Natural killer cell (primary cell): ENCODE data around the gene ORC6. TPM values are rescaled to one million over a fixed set of nuclear protein-coding genes. Genes with fewer than 3 reads are reported as not detected.

Experiments
- ATAC-seq, 3 donors: fragments of 150-1000 bp in 2 of 3; fragments of 200-7000 bp in 1 of 3; cut with Tn5 transposase; 1 replicate in 1 of 3; 2 replicates in 2 of 3; pipeline ENCODE4 v1.10.0; 2021; ENCODE audit warnings: mild to moderate bottlenecking in 2 of 3, moderate library complexity in 2 of 3
- DNase-seq, 2 donors: peaks; one replicate each; pipeline versions ENCODE4 v3.0.0 to v3.0.0-alpha.2; 2013 to 2021; ENCODE audit warnings: mixed read lengths in 1 of 2
- H3K27ac ChIP-seq: one replicate; pipeline ENCODE4 v1.5.1; 2013; ENCODE audit warnings: mild to moderate bottlenecking, low read length
- H3K27me3 ChIP-seq: one replicate; pipeline ENCODE4 v1.6.1; 2013; ENCODE audit warnings: low read length; ENCODE audit not compliant: control insufficient read depth, insufficient read depth
- H3K36me3 ChIP-seq: one replicate; pipeline ENCODE4 v1.6.1; 2013; ENCODE audit warnings: low read length; ENCODE audit not compliant: control insufficient read depth, insufficient read depth
- H3K4me1 ChIP-seq: one replicate; pipeline ENCODE4 v1.6.1; 2013; ENCODE audit warnings: low read length; ENCODE audit not compliant: control insufficient read depth, insufficient read depth
- H3K4me3 ChIP-seq: one replicate; pipeline ENCODE4 v1.5.1; 2013; ENCODE audit warnings: low read length
- H3K9me3 ChIP-seq: one replicate; pipeline ENCODE4 v1.6.1; 2013; ENCODE audit warnings: low read length; ENCODE audit not compliant: control insufficient read depth, insufficient read depth
- H3K27ac Mint-ChIP-seq, 2 donors: one replicate each; pipeline ENCODE4 v1.8.0; 2022; ENCODE audit warnings: mild to moderate bottlenecking in 2 of 2, mixed read lengths in 2 of 2, moderate library complexity in 1 of 2
- H3K27me3 Mint-ChIP-seq, 2 donors: one replicate each; pipeline ENCODE4 v1.8.0; 2022; ENCODE audit warnings: low read depth in 2 of 2, mixed read lengths in 2 of 2
- H3K36me3 Mint-ChIP-seq: one replicate; pipeline ENCODE4 v1.8.0; 2022; ENCODE audit warnings: mixed read lengths
- H3K4me1 Mint-ChIP-seq, 2 donors: one replicate each; pipeline ENCODE4 v1.8.0; 2022; ENCODE audit warnings: mixed read lengths in 2 of 2
- H3K4me3 Mint-ChIP-seq: one replicate; pipeline ENCODE4 v1.8.0; 2022; ENCODE audit warnings: mild to moderate bottlenecking, moderate library complexity, mixed read lengths
- H3K9me3 Mint-ChIP-seq, 2 donors: one replicate each; pipeline ENCODE4 v1.8.0; 2022; ENCODE audit warnings: mixed read lengths in 2 of 2
- WGBS: methylation state at CpG from one replicate; pipeline ENCODE4 v1.1.7; 2013; ENCODE audit warnings: missing lambda C conversion rate; ENCODE audit not compliant: insufficient coverage; 5-methylcytosine and 5-hydroxymethylcytosine counted together
- intact Hi-C: fragments of 100-400 bp; cut with micrococcal nuclease; formaldehyde crosslinking; loops from one replicate; pipeline ENCODE4 v1.14.2; 2022
- total RNA-seq, 4 donors: library from RNA; stranded (reverse); fragments of 120-200 nt in 1 of 4; gene quantifications; one replicate each; pipeline versions ENCODE4 v1.2.3 to v1.2.4, GENCODE V29; 2013 to 2022
- TF ChIP-seq, protein P1 (sequence below): fragments of 200-600 bp; IDR thresholded peaks from one replicate; pipeline ENCODE4 v1.8.0; 2022; ENCODE audit warnings: antibody characterized with exemption

The ORC6 gene
- total RNA-seq, 3 donors from 2014 or later (not counting 1 experiment from before 2014, with no cell fraction given): 2.9 to 11.4 (median 5.9) TPM

DNA sequence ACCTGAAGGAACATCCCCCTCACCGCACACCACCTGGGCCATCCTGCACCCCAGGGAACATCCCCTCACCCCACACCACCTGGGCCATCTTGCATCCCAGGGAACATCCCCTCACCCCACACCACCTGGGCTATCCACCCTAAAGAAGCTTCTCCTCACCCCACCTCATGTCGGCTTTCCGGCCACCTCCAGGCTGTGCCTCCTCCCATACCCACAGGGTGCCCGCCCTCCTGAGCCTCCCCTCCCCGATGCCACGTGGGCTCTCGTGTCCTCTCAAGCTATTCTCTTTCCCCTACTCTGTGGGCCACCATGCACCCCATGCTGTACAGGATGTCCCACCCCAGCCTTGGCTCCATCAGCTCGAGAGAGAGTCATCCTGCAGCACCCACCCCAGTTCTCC, 40.7 kb downstream of the ORC6 start:
- Histone ChIP-seq H3K36me3 (no peaks in the 10 kb centered on the region), H3K27me3 (no peaks in the 10 kb centered on the region), H3K27ac (no peak overlapping the region), H3K4me1 (no peaks in the 10 kb centered on the region), H3K4me3 (no peak overlapping the region), H3K9me3 (no peaks in the 10 kb centered on the region)
- 89% methylated on average over 8 of the region's 8 CpGs for WGBS
- H3K36me3 Mint-ChIP-seq: no peaks in the 10 kb centered on the region
- TF ChIP-seq, protein P1, sequence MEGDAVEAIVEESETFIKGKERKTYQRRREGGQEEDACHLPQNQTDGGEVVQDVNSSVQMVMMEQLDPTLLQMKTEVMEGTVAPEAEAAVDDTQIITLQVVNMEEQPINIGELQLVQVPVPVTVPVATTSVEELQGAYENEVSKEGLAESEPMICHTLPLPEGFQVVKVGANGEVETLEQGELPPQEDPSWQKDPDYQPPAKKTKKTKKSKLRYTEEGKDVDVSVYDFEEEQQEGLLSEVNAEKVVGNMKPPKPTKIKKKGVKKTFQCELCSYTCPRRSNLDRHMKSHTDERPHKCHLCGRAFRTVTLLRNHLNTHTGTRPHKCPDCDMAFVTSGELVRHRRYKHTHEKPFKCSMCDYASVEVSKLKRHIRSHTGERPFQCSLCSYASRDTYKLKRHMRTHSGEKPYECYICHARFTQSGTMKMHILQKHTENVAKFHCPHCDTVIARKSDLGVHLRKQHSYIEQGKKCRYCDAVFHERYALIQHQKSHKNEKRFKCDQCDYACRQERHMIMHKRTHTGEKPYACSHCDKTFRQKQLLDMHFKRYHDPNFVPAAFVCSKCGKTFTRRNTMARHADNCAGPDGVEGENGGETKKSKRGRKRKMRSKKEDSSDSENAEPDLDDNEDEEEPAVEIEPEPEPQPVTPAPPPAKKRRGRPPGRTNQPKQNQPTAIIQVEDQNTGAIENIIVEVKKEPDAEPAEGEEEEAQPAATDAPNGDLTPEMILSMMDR: no peak
- DNase-seq: no peak
- H3K4me3 Mint-ChIP-seq: no peak overlapping the region
- intact Hi-C loops: no loop called here
- no peaks in the 10 kb centered on the region for H3K9me3 Mint-ChIP-seq
- H3K27me3 Mint-ChIP-seq: no peaks in the 10 kb centered on the region
- ATAC-seq: no peak
- no peak overlapping the region for H3K27ac Mint-ChIP-seq
- H3K4me1 Mint-ChIP-seq: no peaks in the 10 kb centered on the region

DNA sequence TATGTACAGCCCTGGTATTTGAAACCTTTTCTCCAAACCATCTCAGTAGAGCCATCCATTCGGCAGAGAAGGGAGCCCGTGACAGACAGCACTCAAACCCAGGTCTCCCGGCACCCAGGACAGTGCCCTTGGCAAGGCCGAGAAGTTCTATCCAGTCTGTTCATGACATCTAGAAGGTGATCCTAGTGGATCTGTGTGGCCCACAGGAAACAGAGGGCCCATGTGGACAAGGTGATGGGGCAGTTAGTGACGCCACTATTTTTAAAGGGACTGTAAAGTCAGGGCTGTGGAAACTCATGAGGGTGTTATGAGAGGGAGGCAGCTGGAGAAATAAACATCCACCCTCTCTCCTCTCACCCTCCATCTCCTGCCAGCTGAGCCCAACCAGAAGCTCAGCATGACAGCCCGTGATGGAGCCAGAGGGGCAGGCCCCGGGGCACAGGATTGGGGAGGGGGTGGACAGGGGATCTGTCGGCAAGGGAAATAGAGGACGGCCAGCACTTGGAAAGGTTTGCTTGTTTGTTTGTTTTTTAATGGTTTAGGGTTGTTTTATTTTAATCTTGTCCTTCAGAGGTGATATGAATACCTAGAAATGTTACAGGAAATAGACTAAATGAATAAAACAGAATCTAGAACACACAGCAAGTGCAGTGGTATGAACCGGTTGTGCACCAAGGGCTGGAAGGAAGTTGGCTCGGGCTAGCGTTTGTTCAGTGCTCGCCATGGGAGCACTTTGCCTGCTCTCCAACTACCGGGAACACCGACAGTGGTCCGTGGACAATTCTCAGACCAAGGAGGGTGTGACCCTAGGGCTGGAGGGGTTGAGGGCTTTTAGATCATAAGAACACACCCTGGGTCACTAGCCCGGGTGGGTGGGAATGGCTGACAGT, 41.6 kb downstream of the ORC6 start:
- no peaks in the 10 kb centered on the region for H3K27me3 ChIP-seq
- TF ChIP-seq, protein P1: no peak
- Mint-ChIP-seq H3K4me3 (no peak overlapping the region), H3K27ac (no peak overlapping the region), H3K36me3 (no peaks in the 10 kb centered on the region), H3K27me3 (no peaks in the 10 kb centered on the region), H3K4me1 (no peaks in the 10 kb centered on the region), H3K9me3 (no peaks in the 10 kb centered on the region)
- H3K9me3 ChIP-seq: no peaks in the 10 kb centered on the region
- H3K27ac ChIP-seq: no peak overlapping the region
- H3K4me3 ChIP-seq: no peak overlapping the region
- ATAC-seq: no peak
- WGBS: 89% methylated on average over 16 of the region's 17 CpGs
- H3K36me3 ChIP-seq: no peaks in the 10 kb centered on the region
- H3K4me1 ChIP-seq: no peaks in the 10 kb centered on the region
- no peak for DNase-seq
- intact Hi-C loops: no loop called here

DNA sequence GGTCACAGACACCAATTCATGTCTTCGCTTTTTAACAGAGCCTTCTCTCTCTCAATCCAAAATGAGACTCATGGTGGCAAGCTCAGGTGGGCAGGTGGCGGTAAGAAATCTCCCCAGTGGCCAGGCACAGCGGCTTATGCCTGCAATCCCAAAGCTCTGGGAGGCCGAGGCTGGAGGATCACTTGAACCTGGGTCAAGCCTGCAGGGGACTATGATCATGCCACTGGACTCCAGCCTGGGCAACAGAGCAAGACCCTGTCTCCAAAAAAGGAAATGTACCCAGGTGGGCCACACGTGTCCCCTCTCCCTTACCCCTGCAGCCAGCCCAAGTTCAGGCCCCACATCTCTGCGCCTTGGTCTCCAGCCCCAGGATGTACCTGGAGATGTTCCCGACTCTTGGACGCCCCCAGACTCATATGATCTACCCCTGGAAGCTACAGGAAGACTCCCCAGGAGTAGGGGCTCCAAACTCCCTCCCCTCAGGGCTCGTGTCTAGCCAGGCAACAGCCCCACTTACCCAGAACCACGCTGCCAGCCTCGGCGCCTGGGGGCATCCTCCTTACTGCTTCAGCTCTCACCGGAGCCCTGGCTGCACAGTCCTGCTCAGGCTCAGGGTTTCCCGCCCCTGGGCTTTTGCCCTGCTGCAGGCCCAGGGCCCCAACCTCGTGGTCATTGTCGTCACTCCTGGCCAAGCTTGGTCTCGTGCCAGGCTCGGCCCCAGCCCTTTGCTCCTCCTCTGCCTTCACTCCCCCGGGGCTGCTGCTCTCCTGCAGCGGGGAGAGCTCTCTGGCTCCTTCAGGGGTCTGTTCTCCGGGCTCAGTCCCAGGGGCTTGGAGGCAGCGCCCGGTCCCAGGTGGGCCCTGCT, 42.5 kb downstream of the ORC6 start:
- Mint-ChIP-seq H3K36me3 (no peaks in the 10 kb centered on the region), H3K9me3 (no peaks in the 10 kb centered on the region), H3K27ac (no peak overlapping the region), H3K4me3 (no peak overlapping the region), H3K27me3 (no peaks in the 10 kb centered on the region), H3K4me1 (no peaks in the 10 kb centered on the region)
- Histone ChIP-seq H3K27me3 (no peaks in the 10 kb centered on the region), H3K4me3 (no peak overlapping the region), H3K9me3 (no peaks in the 10 kb centered on the region), H3K4me1 (no peaks in the 10 kb centered on the region), H3K36me3 (no peaks in the 10 kb centered on the region), H3K27ac (no peak overlapping the region)
- no peak for DNase-seq
- TF ChIP-seq, protein P1: no peak
- no peak for ATAC-seq
- 89% methylated on average over 23 of the region's 23 CpGs for WGBS
- intact Hi-C loops: no loop called here
